ENCODE results near the gene CEP104.

Gene CEP104

DNA sequence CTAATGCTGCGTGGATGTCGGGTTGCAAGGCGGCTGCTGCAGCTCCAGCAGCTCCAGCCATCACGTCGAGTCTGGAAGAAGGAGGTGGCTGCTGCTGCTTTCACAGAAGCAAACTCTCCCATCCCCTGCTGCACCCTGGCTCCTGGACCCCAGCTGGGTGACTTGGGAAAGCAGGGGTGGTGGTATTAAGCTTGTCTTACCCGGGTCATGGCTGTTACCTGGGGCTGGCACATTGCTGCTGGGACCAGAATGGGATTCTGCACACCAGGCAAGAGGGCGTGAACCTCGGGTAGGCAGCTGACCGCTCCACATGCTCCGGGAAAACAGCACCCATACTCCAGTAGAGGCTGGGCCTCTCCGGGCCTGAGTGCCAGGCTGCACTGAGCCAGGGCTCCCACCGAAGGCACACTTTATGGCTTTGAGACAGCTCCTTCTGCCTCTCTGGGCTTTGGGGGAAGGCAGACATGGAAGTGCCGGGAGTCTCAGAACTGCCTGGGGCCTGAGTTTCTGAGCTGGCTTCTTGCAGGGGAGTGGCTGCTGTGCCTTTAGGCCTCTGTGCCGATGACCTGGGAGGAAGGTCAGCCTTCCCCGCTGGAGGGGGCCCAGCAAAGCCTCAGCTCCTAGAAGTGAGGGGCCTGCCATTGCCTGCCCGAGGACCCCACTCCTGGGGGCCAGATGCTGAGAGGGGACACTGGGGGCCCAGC is 83.3 kb downstream of the CEP104 start:
- DNase-seq (ENCODE audit: insufficient read length, low spot score) (no peak), FAIRE-seq (no peak)
- TF ChIP-seq, protein P1, sequence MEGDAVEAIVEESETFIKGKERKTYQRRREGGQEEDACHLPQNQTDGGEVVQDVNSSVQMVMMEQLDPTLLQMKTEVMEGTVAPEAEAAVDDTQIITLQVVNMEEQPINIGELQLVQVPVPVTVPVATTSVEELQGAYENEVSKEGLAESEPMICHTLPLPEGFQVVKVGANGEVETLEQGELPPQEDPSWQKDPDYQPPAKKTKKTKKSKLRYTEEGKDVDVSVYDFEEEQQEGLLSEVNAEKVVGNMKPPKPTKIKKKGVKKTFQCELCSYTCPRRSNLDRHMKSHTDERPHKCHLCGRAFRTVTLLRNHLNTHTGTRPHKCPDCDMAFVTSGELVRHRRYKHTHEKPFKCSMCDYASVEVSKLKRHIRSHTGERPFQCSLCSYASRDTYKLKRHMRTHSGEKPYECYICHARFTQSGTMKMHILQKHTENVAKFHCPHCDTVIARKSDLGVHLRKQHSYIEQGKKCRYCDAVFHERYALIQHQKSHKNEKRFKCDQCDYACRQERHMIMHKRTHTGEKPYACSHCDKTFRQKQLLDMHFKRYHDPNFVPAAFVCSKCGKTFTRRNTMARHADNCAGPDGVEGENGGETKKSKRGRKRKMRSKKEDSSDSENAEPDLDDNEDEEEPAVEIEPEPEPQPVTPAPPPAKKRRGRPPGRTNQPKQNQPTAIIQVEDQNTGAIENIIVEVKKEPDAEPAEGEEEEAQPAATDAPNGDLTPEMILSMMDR (IDR thresholded peaks at IDR 0.05; ENCODE audit: insufficient read depth, missing control alignments), result no peak

DNA sequence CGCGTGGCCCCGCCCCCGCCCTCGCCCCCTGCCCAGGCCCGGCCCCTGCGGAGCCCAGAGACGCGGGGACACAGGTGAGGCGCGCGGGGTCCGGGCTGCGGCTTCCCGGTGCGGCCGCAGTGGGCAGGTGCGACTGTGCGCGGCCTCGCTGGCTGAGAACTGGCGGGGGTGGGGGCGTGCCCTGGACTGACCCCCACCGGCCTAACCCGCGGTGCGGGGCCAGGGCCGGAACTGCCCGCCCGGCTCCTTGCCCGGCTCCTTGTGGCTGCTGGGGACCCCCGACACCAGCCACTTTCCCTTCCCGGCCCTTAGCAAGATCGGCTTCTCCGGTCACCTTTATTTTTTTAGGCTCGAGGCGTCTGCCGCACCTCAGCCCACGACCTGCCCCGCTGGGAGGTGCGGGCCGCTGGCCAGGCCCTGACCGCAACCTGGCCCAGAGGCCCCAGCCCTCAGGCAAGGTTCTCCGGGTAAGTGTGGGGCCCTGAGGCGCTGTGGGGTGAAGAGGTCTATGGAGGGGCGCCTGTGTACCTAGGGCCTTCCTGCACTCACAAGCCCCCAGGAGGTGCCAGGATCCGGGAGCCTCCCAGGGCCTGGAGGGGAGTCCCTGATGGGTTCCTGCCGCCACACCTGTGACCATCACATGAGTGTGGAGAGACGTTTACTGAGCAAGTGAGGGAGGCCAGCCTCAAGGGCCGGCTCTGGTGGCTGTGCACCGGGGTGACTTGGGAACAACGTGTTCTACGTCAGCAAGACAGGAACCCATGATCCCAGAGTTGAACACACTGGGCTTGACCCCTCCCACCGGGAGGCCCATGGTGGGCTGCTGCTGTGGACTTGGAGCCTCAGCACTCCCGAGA is 84.1 kb downstream of the CEP104 start, which contains the start of gene SMIM1:
SMIM1 (plus strand) TSS at position 35 of the 857 bp plus-strand sequence. CDS start 2,625 bp downstream, outside the sequence.
- DNase-seq (ENCODE audit: insufficient read length, low spot score) (no peak), FAIRE-seq (no peak)
- TF ChIP-seq, protein P1 (IDR thresholded peaks at IDR 0.05; ENCODE audit: insufficient read depth, missing control alignments), result no peak

DNA sequence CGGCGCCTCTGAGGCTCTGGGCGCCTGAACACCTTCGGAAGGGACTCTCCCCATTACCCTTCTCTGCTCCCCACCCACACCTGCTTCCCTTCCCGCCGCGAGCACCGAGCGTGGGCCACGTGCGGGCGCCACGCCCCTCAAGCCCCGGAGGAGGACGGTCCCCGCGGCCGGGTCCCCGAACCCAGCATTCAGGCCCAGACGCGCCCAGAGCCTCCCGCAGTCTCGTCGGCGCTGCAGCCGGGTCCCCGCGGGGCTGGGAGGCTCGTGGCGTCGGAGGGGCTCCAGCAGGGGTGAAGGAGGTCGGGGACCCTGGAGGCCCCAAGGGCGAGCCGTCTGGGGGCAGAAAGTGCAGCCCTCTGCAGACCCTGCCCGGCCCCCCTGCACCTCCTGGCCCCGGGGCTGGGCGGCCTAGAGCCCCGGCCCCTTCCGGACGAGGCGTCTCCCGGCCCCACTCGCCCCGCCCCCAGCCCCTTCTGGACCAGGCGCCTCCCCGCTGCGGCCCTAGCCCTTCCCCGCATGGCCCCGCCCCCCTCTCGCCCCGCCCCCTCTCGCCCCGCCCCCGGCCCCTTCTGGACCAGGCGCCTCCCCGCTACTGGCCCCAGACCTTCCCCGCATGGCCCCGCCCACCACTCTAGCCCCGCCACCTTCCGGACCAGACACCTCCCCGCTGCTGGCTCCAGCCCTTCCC is 84.8 kb downstream of the CEP104 start:
- DNase-seq (ENCODE audit: insufficient read length, low spot score) (peak; percentile 94), FAIRE-seq (no peak)
- TF ChIP-seq, protein P1 (IDR thresholded peaks at IDR 0.05; ENCODE audit: insufficient read depth, missing control alignments), result no peak

DNA sequence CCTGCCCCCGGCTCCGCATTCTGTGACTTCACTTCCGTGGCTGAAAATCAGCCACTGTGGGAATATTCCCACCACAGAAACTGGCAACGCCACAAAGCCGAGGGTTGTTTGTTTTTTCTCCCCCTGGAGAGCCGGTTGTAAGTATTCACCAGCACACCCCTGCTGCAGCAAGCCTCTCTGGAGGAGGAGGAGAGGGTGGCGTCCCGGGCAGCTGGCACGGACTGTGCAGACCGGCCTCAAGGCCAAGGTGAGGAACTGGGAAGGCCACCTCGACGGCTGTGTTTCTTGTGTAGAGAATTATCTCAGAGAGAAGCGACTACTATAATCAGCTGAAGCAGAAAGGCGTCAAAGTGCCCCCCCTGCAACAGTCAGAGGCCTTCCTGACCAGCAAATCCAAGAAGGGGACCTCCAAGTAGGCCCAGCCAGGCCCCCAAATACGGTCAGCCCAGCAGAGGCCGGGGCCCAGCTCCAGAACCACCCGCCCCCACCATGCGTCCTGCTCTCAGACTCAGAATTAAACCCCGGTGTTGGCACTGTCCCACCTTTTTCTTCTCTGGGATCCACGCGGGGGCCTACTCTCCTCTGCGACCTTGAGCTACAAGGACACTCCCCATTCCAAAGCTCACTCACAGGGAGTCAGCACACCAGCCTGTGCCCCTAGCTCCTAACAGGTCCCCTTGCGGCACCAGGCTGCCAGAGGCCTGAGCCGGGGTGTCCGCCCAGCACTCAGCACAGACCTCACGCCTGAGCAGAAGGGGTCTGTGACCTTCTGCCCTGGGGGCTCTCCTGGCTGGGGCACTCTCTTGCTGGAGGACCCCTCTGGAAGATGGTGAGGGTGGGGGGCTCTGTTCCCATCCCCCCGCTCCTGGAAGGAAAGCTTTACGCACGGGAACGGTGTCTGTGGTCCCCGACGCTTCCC is 85.6 kb downstream of the CEP104 start:
- TF ChIP-seq, protein P1 (IDR thresholded peaks at IDR 0.05; ENCODE audit: insufficient read depth, missing control alignments), result no peak
- FAIRE-seq (no peak), DNase-seq (ENCODE audit: insufficient read length, low spot score) (no peak)

DNA sequence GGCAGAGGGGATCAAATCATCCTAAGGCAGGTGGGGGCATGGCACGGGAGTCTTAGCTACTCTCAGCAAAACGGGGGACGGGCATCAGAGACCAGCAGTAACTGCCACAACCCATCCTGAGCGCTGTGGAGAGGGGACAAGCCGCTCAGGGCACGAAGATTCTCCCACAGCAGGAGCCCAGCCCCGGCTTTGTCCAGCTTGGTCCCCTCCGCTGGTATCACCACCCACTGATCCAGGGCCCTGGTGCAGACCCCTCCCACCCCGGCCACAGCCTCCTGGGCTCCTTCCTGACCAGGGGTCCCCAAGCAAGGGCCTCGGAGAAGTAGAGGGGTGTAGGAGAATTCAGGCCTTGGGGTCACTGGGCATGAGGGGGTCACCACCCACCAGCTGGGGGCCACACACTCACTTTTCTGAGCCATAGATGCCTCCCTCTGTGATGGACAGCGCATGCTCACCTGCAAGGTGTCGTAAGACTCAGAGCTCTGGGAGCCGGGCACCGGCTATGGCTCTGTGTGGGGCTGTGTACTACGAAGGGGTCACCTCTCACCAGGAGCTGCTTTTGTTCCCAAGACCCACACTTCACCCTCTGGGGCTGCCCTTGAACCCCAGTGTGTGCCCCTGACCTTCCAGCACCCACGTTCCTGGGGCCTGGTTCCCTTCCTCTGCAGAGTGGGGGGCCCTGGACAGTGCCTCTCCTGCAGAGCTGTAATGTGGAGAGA is 86.8 kb downstream of the CEP104 start:
- TF ChIP-seq, protein P1 (IDR thresholded peaks at IDR 0.05; ENCODE audit: insufficient read depth, missing control alignments), result no peak
- FAIRE-seq (no peak), DNase-seq (ENCODE audit: insufficient read length, low spot score) (no peak)

All from D721Med (cell line).